Hepatocyte (in vitro differentiated cells): ENCODE measurements around the gene CPS1.

ENCODE experiments used
- EZH2 ChIP-seq: fragments of 200-600 bp; sonication (generic); IDR thresholded peaks from 2 replicates; pipeline ENCODE4 v1.6.1; 2016; ENCODE audit warnings: antibody characterized with exemption, mild to moderate bottlenecking, borderline replicate concordance
- EZH2phosphoT487 ChIP-seq: fragments of 200-600 bp; sonication (generic); IDR thresholded peaks from one replicate; pipeline ENCODE4 v1.6.1; 2018; ENCODE audit warnings: antibody characterized with exemption, mild to moderate bottlenecking, low read depth, moderate library complexity; ENCODE audit not compliant: unreplicated experiment, severe bottlenecking
- TF ChIP-seq, protein P1 (sequence below): fragments of 200-600 bp; sonication (generic); IDR thresholded peaks from 2 replicates; pipeline ENCODE4 v1.5.1; 2016; ENCODE audit warnings: antibody characterized with exemption, mild to moderate bottlenecking; ENCODE audit not compliant: poor library complexity

DNA sequence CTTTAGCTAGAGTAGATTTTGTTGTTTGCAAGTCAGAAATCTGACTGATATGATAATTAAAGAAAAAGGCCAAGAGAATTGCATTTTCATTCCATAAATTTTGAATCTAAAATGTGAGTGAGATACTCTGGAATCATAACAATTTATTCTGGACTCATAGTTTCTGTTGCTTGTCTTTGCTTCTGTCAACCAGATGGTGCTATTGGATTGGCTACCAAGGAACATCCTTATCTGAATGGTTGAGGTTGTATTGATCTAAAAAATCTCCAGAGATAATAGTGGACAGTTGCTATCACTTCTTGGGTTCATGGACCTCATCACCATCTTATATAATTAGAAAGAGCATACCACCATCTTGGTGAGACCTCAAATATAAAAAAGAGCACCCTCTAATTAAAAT is 34.0 kb upstream of the CPS1 start:
- TF ChIP-seq, protein P1, sequence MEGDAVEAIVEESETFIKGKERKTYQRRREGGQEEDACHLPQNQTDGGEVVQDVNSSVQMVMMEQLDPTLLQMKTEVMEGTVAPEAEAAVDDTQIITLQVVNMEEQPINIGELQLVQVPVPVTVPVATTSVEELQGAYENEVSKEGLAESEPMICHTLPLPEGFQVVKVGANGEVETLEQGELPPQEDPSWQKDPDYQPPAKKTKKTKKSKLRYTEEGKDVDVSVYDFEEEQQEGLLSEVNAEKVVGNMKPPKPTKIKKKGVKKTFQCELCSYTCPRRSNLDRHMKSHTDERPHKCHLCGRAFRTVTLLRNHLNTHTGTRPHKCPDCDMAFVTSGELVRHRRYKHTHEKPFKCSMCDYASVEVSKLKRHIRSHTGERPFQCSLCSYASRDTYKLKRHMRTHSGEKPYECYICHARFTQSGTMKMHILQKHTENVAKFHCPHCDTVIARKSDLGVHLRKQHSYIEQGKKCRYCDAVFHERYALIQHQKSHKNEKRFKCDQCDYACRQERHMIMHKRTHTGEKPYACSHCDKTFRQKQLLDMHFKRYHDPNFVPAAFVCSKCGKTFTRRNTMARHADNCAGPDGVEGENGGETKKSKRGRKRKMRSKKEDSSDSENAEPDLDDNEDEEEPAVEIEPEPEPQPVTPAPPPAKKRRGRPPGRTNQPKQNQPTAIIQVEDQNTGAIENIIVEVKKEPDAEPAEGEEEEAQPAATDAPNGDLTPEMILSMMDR, result peak; percentile 18
- TF ChIP-seq EZH2, result no peak
- no peak for TF ChIP-seq EZH2phosphoT487
